Eye (tissue), 1 donor: ENCODE data around the gene CTLA4.
A peak's percentile ranks its signal among the peaks of the same experiment; 100 is the strongest.

Experiments
- DNase-seq: peaks from one replicate; pipeline ENCODE4 v3.0.0-alpha.2; 2015

CTLA4 gene

DNA sequence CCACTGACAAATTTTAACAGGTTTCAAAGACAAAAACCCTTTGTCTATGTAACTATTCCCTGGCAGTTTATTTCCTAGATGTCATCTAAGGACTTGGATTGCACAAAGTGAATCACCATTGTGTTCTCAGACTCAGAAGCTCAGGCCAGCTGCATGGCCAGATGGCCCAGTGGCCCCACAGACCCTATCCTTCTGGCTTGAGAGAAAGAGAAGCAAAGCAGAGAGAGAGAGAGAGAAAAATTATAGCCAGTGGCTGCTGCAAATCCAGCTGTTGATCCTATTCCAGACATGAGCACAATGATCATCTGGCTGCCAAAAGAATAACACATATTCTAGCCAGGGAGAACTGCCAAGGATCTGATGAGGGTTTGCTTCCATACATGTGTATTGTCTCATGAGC lies 25.8 kb downstream of the CTLA4 start:
- DNase-seq, result peak; percentile 71

DNA sequence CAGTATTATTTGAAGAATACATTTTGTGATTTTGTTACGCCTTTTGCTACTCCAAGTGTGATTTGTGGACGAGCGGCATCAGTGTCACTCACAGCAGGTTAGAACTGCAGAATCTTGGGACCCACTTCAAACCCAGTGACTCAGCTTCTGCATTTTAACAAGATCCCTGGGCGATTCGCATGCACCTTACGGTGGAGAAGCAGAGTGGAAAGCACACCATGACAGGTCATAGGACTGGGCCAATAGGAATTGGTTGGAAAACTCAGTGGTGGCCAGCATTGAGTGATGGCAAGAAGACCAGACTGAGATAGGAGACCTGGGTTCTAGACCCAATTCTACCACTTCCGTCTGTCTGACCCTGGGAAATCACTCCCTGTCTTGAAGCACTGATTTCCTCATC lies 26.3 kb downstream of the CTLA4 start:
- DNase-seq, result no peak

DNA sequence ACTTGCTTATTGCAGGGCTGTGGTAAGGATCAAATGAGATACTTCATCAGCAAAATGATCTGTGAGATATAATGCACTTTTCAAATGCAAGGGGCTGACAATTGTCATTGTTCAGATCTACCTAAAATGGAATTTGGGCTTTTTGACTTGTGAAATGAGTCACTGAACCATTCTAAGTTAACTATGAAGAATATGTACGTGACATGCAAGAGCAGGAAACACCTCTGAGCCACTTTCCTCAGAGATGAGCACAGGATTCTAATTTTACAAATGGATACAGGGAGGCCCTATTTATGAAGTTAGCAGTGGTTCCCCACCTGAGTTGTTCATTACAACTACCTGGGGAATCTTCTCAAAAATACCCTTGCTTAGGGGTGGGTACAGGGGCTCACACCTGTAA lies 26.7 kb downstream of the CTLA4 start:
- DNase-seq, result no peak

DNA sequence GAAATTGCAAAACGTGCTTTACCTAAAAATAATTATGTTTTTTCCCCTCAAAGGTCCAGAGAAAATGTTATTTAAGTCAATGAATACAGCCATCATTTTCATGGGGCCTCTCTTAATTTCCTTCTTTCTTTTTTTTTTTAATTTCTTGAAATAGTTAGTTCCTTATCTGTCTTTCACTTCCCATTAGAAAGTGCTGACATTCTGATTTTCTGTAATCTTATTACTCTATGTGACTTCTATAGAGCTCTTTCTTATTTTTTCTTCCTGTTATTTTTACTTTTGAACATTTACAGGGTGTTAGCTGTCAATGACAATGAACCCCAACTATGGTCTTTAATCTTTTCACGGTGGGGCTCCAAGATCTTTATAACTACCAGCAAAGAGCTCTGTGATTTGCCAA lies 30.0 kb downstream of the CTLA4 start:
- no peak for DNase-seq

DNA sequence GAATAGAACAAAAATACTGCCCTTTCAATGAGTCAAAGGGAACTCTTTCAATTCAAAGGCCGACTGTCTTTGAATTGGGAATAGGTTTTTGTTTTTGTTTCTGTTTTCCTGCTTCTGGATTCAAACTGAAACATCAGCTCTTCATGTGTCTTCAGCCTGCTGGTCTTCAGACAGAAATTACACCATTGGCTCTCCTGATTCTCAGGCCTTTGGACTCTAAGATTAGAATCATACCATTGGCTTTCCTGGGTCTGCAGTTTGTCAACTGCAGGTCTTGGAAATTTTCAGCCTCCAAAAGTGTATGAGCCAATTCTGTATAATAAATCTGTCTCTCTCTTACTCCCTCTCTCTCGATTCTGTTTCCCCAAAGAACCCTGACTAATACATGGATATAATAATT lies 31.1 kb downstream of the CTLA4 start:
- no peak for DNase-seq

DNA sequence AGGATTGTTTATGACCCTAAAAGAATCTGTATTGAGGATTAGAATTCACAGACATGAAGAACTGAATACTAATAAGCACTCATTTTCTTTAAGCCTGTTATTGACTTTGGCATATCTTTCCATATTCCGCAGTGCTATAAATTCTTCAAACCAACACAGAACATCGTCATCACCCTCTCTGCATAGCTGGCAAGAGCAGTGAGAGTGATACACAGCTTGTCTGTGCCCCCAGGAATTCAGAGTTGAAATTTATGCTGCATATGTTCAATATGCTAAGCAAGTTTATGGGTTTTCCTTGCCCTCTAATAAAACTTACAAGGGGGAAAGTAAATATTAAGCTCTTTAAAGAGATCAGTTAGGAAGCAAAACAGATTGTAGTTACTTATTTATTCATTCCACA lies 32.7 kb downstream of the CTLA4 start:
- DNase-seq, result no peak

DNA sequence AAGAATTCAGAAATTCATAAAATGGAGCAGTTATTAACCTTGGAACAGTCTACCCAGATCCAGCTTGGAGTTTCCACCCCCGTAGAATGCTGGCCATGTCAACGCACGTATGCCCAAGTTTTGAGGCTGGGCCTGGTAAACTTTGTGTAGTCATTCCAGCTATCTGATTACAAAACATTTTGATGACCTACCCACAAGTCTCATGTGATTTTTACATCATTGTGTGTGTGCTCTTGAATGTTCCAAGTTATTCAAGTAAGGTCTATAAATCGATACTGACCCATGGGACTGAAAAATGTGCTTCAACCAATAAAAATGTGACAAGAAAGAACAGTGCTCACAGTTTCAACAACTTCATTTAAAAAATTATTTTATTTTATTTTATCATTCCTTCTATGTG lies 36.5 kb downstream of the CTLA4 start:
- DNase-seq, result no peak

DNA sequence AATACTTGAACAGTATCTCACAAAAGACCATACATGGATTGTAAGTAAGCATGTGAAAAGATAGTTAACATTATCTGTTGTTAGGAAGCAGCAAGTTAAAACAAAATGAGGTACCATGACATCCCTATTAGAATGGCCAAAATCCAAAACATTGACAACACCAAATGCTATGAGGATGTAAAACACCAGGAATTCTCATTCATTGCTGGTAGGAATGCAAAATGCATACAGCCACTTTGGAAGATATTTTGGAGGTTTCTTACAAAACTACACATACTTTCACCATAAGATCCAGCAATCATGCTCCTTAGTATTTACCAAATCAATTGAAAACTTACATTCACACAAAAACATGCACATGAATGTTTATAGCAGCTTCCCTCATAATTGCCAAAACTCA lies 38.1 kb downstream of the CTLA4 start:
- DNase-seq, result no peak

DNA sequence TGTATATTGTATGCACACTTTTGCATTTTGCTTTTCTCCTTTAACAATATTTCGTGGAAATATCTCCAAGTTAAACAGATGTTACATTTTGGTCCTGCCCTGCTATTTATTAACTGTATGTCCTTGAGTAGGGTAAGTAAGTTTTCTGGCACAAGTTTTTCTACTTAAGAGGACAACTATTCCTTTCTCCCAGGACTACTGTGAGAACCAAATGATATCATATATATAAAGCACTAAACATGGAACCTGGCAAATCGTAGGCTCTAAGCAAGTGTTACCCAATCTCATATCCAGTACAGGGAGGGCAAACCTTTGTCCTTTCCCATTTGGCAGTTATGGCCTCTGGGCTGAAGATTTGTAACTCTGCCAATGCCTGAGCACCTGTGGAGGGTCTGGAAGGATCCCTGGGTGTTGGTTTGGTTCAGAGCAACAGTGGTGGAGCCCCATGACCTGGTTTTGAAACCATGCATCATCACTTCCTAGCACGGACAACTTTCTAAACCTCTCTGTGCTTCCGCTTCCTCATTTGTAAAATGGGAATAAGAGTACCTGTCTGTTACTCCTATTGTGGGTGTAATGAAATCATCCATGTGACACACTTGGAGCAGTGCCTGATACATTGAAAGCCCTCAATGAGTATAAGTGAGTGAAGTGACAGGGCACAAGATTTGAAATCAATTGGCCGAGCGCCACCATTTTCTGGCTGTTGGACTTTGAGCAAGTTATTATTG lies 40.7 kb downstream of the CTLA4 start:
- DNase-seq, result no peak

DNA sequence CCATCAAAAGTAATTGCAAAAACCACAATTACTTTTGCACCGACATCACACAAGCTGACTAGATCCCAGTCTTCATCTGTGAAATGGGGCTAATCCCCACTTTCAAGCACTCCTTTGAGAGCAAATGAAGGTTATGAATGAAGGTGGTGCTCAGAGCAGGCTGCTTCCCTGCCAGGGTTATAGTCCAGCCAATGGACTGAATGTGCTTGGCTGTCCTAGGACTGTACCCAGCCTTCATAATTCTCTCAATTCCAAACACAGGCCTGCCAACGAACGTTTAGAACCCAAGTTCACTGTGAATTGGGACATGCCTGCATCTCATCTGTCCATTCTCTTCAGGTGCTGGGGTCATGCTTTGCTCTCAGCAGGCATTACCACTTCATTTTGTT lies 41.2 kb downstream of the CTLA4 start:
- no peak for DNase-seq

DNA sequence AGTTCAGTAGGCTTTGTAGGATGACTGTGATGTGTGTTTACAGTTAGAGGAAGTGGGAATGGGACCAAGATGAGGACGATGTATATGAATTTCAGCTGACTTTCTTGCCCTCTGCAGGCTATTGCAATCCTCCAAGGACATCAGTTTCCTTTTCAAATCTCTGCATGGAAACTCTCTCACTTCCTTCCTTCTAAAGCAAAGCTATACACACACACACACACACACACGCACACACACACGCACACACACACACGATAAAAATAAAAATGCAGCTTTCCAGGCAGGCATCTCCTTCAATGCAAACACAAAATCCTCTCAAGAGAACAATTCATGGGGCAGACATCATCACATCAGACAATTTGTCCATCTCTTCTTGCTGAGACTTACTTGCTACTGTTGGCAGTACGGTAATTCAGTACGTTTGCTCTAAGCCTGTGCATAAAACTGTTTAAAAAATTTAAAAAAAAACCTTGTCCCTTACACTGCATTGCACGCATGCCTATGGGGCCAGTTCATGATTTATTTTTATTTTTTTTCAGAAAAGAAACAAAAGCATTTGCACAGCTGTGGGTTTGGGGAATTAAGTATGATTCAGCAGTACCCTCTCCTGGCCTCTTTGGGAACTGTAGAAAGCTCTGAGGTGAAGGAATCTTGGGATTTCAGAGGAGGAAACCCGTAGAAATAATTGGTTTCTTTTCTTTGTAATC lies 41.8 kb downstream of the CTLA4 start:
- peak; percentile 86 for DNase-seq

DNA sequence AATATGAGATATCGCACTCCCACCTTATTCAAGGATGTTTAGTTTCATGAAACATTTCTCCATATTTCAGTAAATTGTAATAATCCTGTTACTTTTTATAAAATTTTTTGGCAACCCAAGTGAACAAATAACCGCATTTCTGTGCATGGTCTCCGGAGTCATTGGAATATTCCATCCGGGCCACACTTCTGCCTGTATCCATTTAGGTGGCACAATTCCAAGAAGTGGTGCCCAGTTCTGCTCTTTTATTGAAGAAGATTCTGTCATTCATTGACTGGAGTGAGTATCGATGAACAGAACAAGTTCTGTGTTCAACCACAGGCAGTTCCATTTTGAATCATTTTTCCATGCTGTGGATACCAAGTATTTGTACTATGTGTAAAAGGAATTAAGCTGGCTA lies 42.4 kb downstream of the CTLA4 start:
- DNase-seq, result no peak

DNA sequence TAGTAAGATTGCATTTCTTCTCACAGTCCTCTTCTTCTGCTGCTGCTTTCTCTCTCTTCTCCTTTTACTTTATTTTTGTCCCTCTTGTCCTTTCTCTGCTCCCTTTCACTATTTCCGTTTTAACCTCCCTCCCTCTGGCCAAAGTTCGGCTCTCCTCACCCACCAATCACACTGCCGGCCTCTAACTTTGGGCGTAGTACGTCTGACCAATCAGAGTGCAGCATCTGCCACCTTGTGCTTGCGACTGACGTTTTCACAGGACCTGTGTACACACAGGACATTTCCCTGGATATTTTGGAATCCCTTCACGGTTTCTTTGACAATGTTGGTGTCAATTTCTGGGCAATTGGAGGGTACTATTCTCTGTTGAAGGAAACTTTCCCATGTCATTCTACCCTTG lies 46.4 kb downstream of the CTLA4 start:
- DNase-seq, result no peak

DNA sequence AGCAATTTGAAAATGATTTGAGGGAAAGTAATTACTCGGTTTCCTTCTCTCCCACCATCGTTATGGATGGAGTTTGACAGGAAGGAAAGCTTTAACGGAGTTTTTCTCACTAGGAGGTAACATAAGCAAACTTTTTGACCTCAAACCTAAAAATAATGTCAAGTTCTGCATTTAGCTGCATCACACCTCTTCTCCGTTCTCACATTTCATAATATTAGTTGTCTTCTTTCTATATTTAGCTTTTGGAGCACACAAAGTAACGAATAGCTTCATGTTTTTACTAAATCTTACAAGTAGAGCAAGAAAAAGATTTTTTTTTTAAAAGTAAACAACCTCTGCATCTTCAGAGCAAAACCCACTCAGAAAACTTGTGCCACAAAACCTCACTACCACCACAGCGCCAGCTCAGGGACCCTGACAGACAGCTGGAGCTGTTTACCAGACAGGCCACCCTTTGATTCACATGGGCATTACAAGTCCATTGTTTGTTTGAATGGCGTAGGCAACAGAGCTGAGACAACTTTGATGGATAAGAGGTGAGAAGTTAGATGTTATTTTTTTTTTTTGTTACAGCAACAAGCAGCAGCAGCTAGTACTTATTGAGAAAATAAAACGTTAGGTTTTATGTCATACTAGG lies 47.1 kb downstream of the CTLA4 start:
- DNase-seq, result no peak

DNA sequence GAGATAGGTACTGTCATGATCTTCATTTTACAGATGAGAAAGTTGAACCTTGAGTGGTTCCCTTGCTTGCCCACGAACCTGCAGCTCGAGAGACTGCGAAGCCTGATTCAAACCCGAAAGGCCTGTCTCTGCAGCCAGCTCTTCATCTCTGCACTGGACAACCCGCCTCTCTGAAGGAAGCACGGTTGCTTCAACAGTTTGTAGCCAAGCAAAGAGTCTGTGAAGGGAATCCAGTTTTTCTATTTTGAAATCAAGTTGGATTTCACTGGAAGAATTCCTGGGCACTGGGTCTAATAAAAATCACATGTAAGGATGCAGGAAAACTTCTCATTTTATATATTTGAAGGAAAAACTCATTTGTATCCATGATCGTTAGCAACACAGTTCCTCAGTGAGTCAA lies 47.7 kb downstream of the CTLA4 start:
- DNase-seq, result no peak

DNA sequence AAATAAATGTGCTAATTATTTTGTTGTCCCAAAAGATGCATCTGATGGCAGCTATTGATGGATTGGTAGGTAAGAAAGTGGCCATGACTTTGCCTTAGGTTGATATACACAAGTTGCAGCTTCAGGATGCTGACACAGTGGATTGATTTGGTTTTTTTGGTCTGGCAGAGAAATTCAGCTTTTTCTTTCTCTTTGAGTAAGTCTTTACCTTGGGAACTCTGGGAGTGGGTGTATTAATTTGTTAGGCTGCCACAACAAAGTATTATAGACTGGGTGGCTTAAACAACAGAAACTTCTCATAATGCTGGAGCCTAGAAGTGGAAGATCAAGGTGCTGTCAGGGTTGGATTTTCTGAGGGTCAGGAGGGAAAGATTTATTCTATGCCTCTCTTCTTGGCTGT lies 49.2 kb downstream of the CTLA4 start:
- DNase-seq, result no peak

DNA sequence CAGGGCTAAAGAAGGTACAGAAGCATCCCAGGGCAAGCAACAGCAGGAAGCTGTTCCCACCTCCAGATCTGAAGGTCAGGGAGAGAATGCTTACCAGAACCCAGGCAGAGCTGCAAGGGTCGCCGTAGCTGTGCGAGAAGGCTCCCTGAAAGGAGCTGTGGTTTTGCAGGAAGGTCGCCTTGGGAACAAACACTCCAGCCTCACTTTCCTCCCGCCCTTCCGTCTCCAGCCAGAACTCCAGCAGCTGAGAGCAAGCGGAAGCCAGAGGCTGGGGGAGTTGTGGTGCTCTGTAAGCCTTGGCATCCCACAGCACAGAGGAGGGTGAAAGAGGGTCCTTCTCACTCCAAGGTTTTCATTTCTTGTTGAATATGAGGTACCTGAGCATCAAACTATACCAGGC lies 50.7 kb downstream of the CTLA4 start:
- DNase-seq, result no peak

DNA sequence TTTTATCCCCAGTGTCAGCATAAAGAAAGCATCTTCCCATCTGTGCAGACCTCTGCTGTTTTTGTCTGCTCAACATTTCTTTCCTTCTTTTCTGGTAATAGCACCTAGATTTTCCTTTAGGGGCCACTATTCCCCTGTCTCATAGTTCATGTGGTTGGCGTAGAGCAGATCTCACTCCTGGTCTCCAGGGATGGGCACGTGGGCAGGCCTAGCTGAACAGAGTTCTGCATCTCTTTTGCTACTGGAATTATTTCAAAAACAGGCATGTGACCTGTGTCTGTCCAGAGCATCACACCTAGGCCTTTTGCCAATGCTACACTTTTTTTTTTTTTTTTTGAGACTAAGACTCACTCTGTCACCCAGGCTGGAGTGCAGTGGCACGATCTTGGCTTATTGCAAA lies 51.3 kb downstream of the CTLA4 start:
- no peak for DNase-seq
